Measurements from ENCODE around the gene DLGAP1.
A peak's percentile ranks its signal among the peaks of the same experiment; 100 is the strongest.

Gene DLGAP1

GRCh38 chr18:4144201-4144600, 310.9 kb downstream of the DLGAP1 start:
- DNase-seq = no peak

- DNase-seq = no peak
Measured at GRCh38 chr18:4143585-4143984, 311.5 kb downstream of the DLGAP1 start.

- no peak for DNase-seq
Measured at GRCh38 chr18:4142876-4143275, 312.2 kb downstream of the DLGAP1 start.

GRCh38 chr18:4134700-4135099, 320.4 kb downstream of the DLGAP1 start:
- DNase-seq = peak; percentile 90

GRCh38 chr18:4130734-4131719, 324.1 kb downstream of the DLGAP1 start:
- DNase-seq = peak; percentile 63

- no peak for DNase-seq
Measured at GRCh38 chr18:4126939-4127338, 328.2 kb downstream of the DLGAP1 start.

- no peak for DNase-seq
Measured at GRCh38 chr18:4125627-4126230, 329.4 kb downstream of the DLGAP1 start.

GRCh38 chr18:4125224-4125623, 329.9 kb downstream of the DLGAP1 start:
- DNase-seq = no peak

- DNase-seq = no peak
Measured at GRCh38 chr18:4119813-4120212, 335.3 kb downstream of the DLGAP1 start.

- DNase-seq = no peak
Measured at GRCh38 chr18:4119127-4119648, 335.9 kb downstream of the DLGAP1 start.

GRCh38 chr18:4108016-4108415, 347.1 kb downstream of the DLGAP1 start:
- DNase-seq = no peak

GRCh38 chr18:4107049-4107467, 348.0 kb downstream of the DLGAP1 start:
- DNase-seq = no peak

GRCh38 chr18:4106407-4107033, 348.6 kb downstream of the DLGAP1 start:
- DNase-seq = peak; percentile 18

GRCh38 chr18:4102901-4103300, 352.2 kb downstream of the DLGAP1 start:
- DNase-seq = no peak

- DNase-seq = no peak
Measured at GRCh38 chr18:4101009-4101408, 354.1 kb downstream of the DLGAP1 start.

- DNase-seq = no peak
Measured at GRCh38 chr18:4096486-4096885, 358.6 kb downstream of the DLGAP1 start.

- no peak for DNase-seq
Measured at GRCh38 chr18:4093676-4094075, 361.4 kb downstream of the DLGAP1 start.

GRCh38 chr18:4084382-4084900, 370.7 kb downstream of the DLGAP1 start:
- DNase-seq = no peak

GRCh38 chr18:4078246-4078645, 376.9 kb downstream of the DLGAP1 start:
- no peak for DNase-seq

GRCh38 chr18:4077721-4078120, 377.4 kb downstream of the DLGAP1 start:
- DNase-seq = peak; percentile 90

- no peak for DNase-seq
Measured at GRCh38 chr18:4077204-4077603, 377.9 kb downstream of the DLGAP1 start.

- no peak for DNase-seq
Measured at GRCh38 chr18:4074647-4075046, 380.5 kb downstream of the DLGAP1 start.

GRCh38 chr18:4069183-4069582, 385.9 kb downstream of the DLGAP1 start:
- no peak for DNase-seq
